Posterior vena cava (tissue), 2 donors: ENCODE data around the gene HSPE1. TPM values are rescaled to one million over a fixed set of nuclear protein-coding genes. Genes with fewer than 3 reads are reported as not detected.
A peak's percentile ranks its signal among the peaks of the same experiment; 100 is the strongest.

Experiments
- DNase-seq: peaks from one replicate; pipeline ENCODE4 v3.0.0-alpha.2; 2020; ENCODE audit warnings: low spot score
- intact Hi-C, 2 donors: fragments of 100-400 bp; cut with DNase I; formaldehyde crosslinking; loops; one replicate each; pipeline versions ENCODE4 v1.14.1 to v1.14.2; 2022 to 2023
- total RNA-seq, 2 donors: library from RNA; stranded (reverse); fragmentation: NEBNext Ultra II Directional; extraction: Animal tissue kit (Norgen Biotek cat#: 25700); gene quantifications; one replicate each; pipeline ENCODE4 v1.2.1, GENCODE V29; 2021
- donor health status: DM: yes; HTN: yes; CAD: no.
- donor health status: DM: yes; HTN: yes; CAD: no.

Gene HSPE1
- total RNA-seq, 2 donors from 2014 or later = 54.5 to 60.5 TPM

DNA sequence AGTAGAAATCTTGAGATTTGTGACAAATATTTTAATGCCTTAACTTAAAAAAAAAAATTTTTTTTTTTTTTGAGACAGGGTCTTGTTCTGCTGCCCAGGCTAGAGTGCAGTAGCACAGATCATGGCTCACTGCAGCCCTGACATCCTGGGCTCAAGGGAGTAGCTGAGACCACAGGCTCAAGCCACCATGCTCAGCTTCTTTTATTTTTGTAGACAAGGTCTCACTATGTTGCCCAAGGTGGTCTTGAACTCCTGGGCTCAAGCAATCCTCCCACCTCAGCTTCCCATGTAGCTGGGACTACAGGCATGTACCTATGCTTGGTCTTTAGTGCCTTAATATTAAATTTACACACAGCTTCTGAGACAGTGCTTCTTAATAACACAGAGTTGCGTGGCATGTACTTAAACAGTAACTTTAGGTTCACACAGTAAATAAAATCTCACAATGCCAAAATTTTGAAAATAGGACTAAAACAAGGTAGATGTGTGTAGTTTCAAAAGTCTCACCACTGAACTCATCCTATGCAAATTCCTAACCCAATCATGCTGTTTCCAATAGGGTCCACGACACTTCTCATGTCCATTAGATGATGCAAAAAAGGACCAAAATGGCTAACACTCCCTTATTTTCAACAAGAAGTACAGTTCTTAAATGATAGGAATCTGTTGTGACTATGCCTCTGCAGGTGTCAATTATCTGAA lies 4.6 kb upstream of the HSPE1 start:
- no peak for DNase-seq
- intact Hi-C loops = no loop called here

DNA sequence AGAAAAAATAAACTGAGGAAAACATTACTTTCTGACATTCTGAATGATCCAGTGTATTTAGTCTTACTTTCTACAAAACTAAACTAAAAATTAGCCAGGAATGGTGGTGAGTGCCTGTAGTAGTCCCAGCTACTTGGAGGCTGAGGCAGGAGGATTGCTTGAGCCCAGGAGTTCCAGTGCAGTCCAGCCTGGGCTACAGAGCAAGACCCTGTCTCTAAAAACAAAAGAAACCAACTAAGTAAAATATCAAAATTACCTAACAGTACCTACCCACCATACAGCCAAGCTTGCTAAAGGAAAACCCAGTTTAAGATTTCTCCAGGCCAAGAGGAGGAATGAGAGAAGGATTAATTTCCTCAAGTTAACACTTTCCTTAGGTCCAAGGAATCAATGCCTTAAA lies 3.5 kb upstream of the HSPE1 start:
- intact Hi-C loops = no loop called here
- no peak for DNase-seq

GRCh38 chr2:197497326-197497725 lies 2.9 kb upstream of the HSPE1 start:
- no peak for DNase-seq
- intact Hi-C loops = no loop called here

DNA sequence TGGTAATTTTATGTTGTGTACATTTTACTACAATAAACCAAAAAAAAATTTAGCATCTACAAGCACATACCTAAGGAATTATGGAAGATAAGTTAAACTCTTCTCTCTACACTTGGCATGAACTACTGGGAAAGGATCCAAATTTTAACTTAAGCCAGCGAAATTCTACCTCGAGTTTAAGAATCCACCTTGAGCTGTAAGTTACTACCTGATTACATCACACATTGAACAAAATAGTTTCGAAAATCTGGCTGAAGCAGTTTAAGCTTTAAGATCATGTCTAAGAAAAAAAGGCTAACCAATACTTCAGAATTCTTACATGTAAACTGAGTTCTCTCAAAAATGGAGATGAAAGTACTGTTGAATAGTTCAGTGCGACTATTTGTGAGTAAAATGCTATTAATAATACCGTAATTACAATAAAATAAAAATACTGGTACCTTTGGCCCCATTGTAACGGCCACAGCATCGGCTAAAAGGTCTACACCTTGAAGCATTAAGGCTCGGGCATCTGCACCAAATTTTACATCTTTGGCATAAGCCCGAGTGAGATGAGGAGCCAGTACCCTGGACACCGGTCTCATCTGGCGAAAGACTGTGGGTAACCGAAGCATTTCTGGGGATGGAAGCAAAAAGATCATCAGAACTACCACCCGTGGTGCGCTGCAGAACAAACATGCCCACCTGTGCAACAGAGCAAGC lies 1.8 kb upstream of the HSPE1 start:
- intact Hi-C loops = no loop called here
- no peak for DNase-seq

GRCh38 chr2:197498937-197499593 lies 1.1 kb upstream of the HSPE1 start:
- intact Hi-C loops = no loop called here
- peak; percentile 92 for DNase-seq

- intact Hi-C loops = no loop called here
- no peak for DNase-seq
Measured at GRCh38 chr2:197500503-197501131, 438 bp downstream of the HSPE1 start.

DNA sequence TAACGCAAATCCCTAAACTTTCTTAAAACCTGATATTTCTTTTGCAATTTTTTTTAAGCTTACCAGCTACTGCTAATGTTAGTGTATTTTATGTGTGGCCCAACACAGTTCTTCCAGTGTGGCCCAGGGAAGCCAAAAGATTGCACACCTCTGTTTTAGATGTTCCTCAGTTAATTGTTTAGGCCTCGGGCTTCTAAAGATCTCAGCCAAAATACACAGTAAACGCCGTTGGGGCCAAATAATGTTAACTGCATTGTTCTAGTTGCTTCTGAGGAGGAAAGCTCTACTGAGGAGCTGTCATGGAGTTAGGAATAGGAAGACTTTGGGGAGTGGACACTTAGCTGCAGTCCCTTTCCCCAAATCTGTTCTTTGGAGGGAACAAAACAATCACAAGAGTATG lies 2.0 kb downstream of the HSPE1 start:
- intact Hi-C loops = no loop called here
- no peak for DNase-seq

DNA sequence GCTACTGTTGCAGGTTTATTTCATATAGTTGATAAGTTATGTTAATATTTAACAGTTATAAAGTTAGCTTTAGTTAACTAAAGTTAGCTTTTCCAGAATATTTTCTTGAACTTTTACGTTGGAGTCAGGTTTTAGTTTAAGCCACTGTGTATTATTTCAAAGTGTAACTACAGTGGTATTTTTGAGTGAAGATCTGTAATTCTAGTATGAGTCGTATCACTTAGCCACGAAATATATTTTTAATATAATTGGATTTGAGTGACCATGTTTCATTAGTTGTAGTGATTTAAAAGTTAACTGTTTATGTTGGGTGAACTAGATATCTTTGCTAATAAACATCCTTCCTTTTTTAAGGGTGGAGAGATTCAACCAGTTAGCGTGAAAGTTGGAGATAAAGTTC lies 2.5 kb downstream of the HSPE1 start:
- intact Hi-C loops = no loop called here
- DNase-seq = no peak

DNA sequence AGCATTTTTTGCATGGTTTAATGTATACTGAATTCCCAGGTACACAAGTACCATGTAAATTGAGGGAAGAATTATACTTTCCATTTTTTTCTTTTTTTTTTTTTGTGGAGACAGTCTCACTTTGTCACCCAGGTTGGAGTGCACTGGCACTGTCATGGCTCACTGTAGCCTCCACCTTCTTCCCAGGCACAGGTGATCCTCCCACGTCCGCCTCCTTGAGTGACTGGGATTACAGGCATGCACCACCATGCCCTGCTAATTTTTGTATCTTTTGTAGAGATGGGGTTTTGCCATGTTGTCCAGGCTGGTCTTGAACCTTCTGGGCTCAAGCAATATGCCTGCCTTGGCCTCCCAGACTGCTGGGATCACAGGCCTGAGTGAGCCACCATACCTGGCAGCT lies 3.8 kb downstream of the HSPE1 start:
- peak; percentile 17 for DNase-seq
- intact Hi-C loops = no loop called here

DNA sequence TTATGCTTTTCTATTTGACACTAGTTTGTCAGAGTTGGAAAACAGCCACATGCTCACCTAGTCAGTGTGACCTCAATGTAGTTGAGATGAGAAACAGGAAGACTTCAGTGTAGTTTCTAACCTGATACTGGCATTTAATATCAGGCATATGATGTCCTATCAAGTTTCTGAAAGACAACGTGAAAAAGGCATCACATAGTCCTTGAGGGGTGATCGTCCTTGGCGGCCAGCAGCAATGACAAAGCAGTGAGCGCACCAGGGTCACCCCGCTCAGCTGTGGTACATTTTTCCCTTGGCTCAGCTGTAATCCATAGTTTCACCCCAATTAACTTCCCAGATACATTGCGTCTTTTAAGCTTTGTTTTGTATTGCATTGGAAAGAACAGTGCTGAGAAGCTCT lies 4.3 kb downstream of the HSPE1 start:
- intact Hi-C loops = no loop called here
- DNase-seq = peak; percentile 31

- DNase-seq = no peak
- intact Hi-C loops = no loop called here
Measured at GRCh38 chr2:197506658-197507057, 6.5 kb downstream of the HSPE1 start.

DNA sequence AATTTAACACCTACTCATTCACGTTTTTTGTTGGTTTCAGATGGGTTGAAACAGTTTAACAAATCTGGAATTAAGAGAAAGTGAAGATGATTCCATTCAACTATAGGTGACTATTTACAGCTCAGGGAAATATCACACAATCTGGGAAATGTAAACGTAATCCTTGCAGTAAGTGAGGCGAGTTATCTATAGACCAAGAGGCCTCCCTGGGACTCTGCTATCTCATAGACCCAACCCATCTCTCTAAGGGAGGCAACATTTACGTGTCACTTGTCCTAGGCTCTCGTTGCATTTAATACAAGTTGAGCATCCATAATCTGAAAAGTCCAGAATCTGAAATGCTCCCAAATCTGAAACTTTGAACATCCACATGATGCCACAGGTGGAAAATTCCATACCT lies 13.7 kb downstream of the HSPE1 start:
- DNase-seq = no peak
- intact Hi-C loops = loop anchor here in 1 of 2 donors (10.0 kb wide), 2 partner anchors 191 to 261 kb away; partner anchors contain the start of gene MARS2

DNA sequence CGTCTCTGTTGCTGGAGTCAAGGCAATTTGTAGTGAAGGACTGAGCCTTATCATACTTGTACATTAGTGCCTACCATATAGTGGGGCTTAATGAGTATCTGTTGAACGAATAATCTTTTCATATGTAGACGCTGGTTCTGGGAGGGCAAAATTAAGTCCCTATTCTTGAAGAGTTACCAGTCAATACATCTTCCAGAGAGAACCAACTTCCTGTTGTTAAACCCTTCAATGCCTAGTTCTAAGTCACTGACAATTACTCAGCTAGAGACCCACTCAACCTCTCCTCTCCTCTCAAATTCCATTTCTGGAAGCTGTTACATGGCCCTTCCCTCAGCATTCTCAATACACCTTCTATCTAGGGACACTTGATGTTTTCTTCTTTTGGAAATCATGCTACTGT lies 14.6 kb downstream of the HSPE1 start:
- DNase-seq = no peak
- intact Hi-C loops = loop anchor here in 1 of 2 donors (10.0 kb wide), 2 partner anchors 190 to 260 kb away; partner anchors contain the start of gene MARS2

GRCh38 chr2:197515315-197515738 lies 15.1 kb downstream of the HSPE1 start:
- intact Hi-C loops = loop anchor here in 1 of 2 donors (10.0 kb wide), 2 partner anchors 189 to 259 kb away; partner anchors contain the start of gene MARS2
- no peak for DNase-seq

GRCh38 chr2:197515739-197516392 lies 15.7 kb downstream of the HSPE1 start, which contains the start of gene MOB4:
Gene MOB4 (plus strand): TSS chr2:197516066. CDS start chr2:197516087, 21 bp downstream.
- intact Hi-C loops = loop anchor here in 1 of 2 donors (10.0 kb wide), 2 partner anchors 189 to 259 kb away; partner anchors contain the start of gene MARS2
- DNase-seq = peak; percentile 99

DNA sequence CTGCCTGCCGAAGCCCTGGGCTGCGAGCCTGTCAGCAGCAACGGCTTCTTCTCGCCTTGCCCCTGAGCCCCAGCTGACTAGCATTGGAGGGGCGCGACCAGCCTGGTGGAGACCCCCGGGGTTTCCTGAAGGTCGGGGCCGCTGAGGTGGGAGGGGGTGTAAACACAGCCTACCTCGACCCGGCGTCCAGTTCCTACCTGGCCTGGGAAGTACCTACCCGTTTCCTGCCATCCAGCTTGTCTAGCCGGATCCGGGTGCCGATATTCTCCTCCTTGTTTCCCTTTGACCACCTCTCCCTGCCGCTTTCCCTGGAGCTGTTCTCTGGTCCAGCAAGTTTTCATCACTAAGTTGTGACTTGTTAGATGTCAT lies 16.2 kb downstream of the HSPE1 start:
- intact Hi-C loops = loop anchor here in 1 of 2 donors (10.0 kb wide), 2 partner anchors 188 to 258 kb away; partner anchors contain the start of gene MARS2

DNA sequence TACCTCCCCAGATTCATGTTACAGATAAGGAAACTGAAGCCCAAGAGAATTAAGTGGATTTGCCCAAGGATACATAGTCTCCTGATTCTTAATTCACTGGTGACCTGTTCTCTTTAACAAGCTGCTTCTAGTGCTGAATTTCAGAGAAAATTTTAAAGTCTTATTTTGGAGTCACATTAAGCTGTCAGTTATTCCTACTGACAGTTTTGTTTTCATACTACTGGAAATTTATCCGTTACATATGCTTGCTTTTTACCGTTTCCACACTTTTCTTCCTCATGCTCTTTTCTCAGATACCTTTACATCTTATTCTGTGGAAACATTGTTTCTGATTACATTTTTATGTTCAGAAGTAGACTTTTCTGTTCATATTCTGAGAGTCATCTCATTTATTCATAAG lies 17.0 kb downstream of the HSPE1 start:
- intact Hi-C loops = loop anchor here in 1 of 2 donors (10.0 kb wide), 2 partner anchors 188 to 258 kb away; partner anchors contain the start of gene MARS2
- DNase-seq = no peak

More for the DNA sequence above, 16.2 kb downstream of the HSPE1 start:
- no peak for DNase-seq

- intact Hi-C loops = no loop called here
- DNase-seq = no peak
Measured at GRCh38 chr2:197538412-197538811, 38.2 kb downstream of the HSPE1 start.

DNA sequence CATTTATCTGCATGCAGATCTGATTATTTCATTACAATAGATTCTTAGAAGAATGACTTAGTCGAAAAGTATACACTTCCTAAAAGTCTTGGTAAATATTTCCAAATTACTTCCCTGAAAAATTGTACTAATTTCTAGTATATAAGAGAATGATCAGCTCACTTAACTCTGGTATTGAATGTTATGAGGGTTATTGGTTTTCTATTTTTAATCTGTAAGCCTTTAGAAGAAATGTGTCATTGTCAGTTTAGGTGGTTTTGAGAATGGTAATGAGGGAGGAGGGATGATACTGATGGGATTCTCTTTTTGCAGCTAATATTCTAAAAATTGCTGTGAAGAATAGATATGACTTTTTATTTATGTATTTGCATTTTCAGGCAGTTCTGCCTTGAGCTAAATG lies 39.6 kb downstream of the HSPE1 start:
- no peak for DNase-seq
- intact Hi-C loops = no loop called here
